Measurements from ENCODE around the gene ARMH4. TPM values are rescaled to one million over a fixed set of nuclear protein-coding genes. Genes with fewer than 3 reads are reported as not detected.

ARMH4 gene
- total and polyA plus RNA-seq, 4 donors: 0.38 to 3.2 (median 0.54) TPM

DNA sequence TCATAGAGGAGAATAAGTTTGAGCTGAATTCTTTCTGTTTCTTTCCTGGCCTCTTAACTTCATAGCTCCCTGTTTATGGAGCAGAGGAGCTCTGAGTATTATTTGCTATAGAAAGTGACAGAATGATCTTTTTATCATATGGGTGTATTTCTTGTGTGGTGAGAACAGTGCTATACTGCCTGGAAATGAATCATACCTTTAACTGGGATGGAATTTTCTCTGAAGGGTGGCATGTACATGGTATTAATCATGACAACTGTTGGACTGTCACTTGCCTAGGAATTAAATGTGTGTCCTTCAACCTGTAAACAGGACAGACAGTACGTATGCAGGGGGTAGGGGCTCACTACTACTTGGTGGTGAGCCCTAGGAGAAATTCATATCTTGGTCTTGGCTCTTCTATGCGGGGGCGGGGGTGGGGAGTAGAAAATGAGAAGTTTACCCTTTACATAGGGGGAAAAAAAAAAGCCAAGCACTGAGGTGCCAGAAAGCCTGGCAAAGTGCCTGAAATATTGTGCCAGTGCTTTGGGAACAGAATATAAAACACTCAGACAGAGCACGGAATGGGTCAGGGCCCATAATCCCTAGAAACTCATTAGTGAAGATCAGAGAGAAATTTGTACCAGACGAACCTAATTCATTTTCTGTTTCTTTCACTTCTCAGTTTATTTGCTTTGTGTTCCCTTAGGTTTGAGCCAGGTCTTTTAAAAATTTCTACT is 33.8 kb downstream of the ARMH4 start:
- 88% methylated on average over 5 of the region's 5 CpGs for WGBS
- Histone ChIP-seq H3K4me1 (ENCODE audit: control insufficient read depth in 4 of 4, insufficient read depth in 4 of 4, low read length in 3 of 4) (no peaks in the 10 kb centered on the region), H3K27ac (ENCODE audit: low read depth in 1 of 2, low read length in 2 of 2) (no peak overlapping the region), H3K27me3 (ENCODE audit: control insufficient read depth in 4 of 4, insufficient read depth in 4 of 4, low read length in 3 of 4) (no peaks in the 10 kb centered on the region), H3K4me3 (ENCODE audit: low read depth in 1 of 3, low read length in 3 of 3) (no peak overlapping the region), H3K9ac (ENCODE audit: low read depth in 1 of 2, low read length in 2 of 2) (no peak overlapping the region), H3K9me3 (ENCODE audit: control insufficient read depth in 4 of 4, low read length in 3 of 4) (no peaks in the 10 kb centered on the region), H3K36me3 (ENCODE audit: control insufficient read depth in 4 of 4, insufficient read depth in 3 of 4, low read depth in 1 of 4, low read length in 3 of 4) (no peaks in the 10 kb centered on the region)
- TF ChIP-seq HNF4A (conservative IDR thresholded peaks at IDR 0.05) (no peak), FOXA1 (IDR thresholded peaks at IDR 0.05) (no peak), RXRA (IDR thresholded peaks at IDR 0.05) (no peak), GABPA (IDR thresholded peaks at IDR 0.05 in 1 of 2, conservative IDR thresholded peaks at IDR 0.05 in 1 of 2) (no peak), RAD21 (IDR thresholded peaks at IDR 0.05) (no peak), JUND (IDR thresholded peaks at IDR 0.05) (no peak), CTCF (IDR thresholded peaks at IDR 0.05; ENCODE audit: low read depth, low read length, missing input control) (no peak), FOXA2 (IDR thresholded peaks at IDR 0.05) (no peak), REST (IDR thresholded peaks at IDR 0.05) (no peak)
- TF ChIP-seq, protein P1, sequence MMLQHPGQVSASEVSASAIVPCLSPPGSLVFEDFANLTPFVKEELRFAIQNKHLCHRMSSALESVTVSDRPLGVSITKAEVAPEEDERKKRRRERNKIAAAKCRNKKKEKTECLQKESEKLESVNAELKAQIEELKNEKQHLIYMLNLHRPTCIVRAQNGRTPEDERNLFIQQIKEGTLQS (IDR thresholded peaks at IDR 0.05): no peak
- TF ChIP-seq, protein P2, sequence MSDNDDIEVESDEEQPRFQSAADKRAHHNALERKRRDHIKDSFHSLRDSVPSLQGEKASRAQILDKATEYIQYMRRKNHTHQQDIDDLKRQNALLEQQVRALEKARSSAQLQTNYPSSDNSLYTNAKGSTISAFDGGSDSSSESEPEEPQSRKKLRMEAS (IDR thresholded peaks at IDR 0.05): no peak
- no peak for DNase-seq (ENCODE audit: low spot score)

DNA sequence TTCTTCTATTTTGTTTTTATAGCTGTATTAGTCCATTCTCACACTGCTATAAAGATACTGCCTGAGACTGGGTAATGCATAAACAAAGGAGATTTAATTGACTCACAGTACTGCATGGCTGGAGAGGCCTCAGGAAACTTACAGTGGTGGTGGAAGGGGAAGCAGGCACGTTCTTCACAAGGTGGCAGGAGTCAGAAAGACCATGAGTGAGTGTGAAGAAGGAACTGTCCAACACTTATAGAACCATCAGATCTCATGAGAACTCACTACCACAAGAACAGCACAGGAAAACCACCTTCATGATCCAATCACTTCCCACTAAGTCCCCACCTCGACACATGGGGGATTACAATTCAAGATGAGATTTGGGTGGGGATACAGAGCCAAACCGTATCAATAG is 42.3 kb downstream of the ARMH4 start:
- no peak overlapping the region for H3K4me3 ChIP-seq (ENCODE audit: low read depth in 1 of 3, low read length in 3 of 3)
- H3K27ac ChIP-seq (ENCODE audit: low read depth in 1 of 2, low read length in 2 of 2): no peak overlapping the region
- DNase-seq (ENCODE audit: low spot score): no peak
- no peaks in the 10 kb centered on the region for H3K36me3 ChIP-seq (ENCODE audit: control insufficient read depth in 4 of 4, insufficient read depth in 3 of 4, low read depth in 1 of 4, low read length in 3 of 4)
- no peaks in the 10 kb centered on the region for H3K4me1 ChIP-seq (ENCODE audit: control insufficient read depth in 4 of 4, insufficient read depth in 4 of 4, low read length in 3 of 4)
- TF ChIP-seq HNF4G (IDR thresholded peaks at IDR 0.05) (no peak), EGR1 (IDR thresholded peaks at IDR 0.05; ENCODE audit: low read depth in 2 of 2) (no peak), REST (IDR thresholded peaks at IDR 0.05) (no peak), NR2F2 (IDR thresholded peaks at IDR 0.05) (no peak), YY1 (IDR thresholded peaks at IDR 0.05) (no peak), ZBTB33 (IDR thresholded peaks at IDR 0.05) (no peak), JUND (IDR thresholded peaks at IDR 0.05) (no peak), HNF4A (conservative IDR thresholded peaks at IDR 0.05) (no peak)
- no peak overlapping the region for H3K9ac ChIP-seq (ENCODE audit: low read depth in 1 of 2, low read length in 2 of 2)
- no peaks in the 10 kb centered on the region for H3K9me3 ChIP-seq (ENCODE audit: control insufficient read depth in 4 of 4, low read length in 3 of 4)
- H3K27me3 ChIP-seq (ENCODE audit: control insufficient read depth in 4 of 4, insufficient read depth in 4 of 4, low read length in 3 of 4): no peaks in the 10 kb centered on the region
- WGBS: 74% methylated on average over 3 of the region's 3 CpGs

All from liver (tissue), 9 donors.